HepG2 (cell line): ENCODE measurements around the gene TMEM117. TPM values are rescaled to one million over a fixed set of nuclear protein-coding genes. Genes with fewer than 3 reads are reported as not detected.

Source experiments
- ATAC-seq: fragments of 200-7000 bp; cut with Tn5 transposase; 3 replicates; pipeline ENCODE4 v1.9.1; 2020; ENCODE audit warnings: mild to moderate bottlenecking, moderate library complexity
- BruUV-seq: library from RNA; stranded (reverse); fragments of 400-500 nt; replicated peaks from 2 replicates; lab custom pipeline; 2021; lab: Mats Ljungman, UMichigan
- CTCF ChIA-PET: fragments of 300-600 bp; formaldehyde crosslinking; extraction: SDS; loops from one replicate; lab custom pipeline; 2021; ENCODE audit warnings: low total read pairs, inconsistent platforms, low intra/inter-chr PET ratio; lab: Yijun Ruan, JAX
- POLR2A ChIA-PET: fragments of 350-600 bp; sonication (Branson Sonifier 250); formaldehyde crosslinking; loops from one replicate; lab custom pipeline; 2020; ENCODE audit warnings: antibody characterized with exemption, inconsistent platforms; lab: Yijun Ruan, JAX
- DNase-seq: peaks from one replicate; pipeline ENCODE4 v3.0.0-alpha.2; 2015; ENCODE audit warnings: low spot score
- FAIRE-seq: peaks from 3 replicates; lab custom pipeline; 2011; peaks lifted over from hg19 to GRCh38; lab: Jason Lieb, UNC
- H2AFZ ChIP-seq: one replicate; pipeline ENCODE4 v1.6.1; 2011; ENCODE audit warnings: low read length, inconsistent platforms
- H3K27ac ChIP-seq: fragments of 300-600 bp; 3 replicates; pipeline ENCODE4 v1.8.0; 2011; ENCODE audit warnings: mixed run types, mild to moderate bottlenecking, mixed read lengths, low read length, inconsistent platforms; ENCODE audit not compliant: insufficient read depth; ENCODE audit errors: extremely low read length
- H3K27me3 ChIP-seq, 2 experiments: fragments of 200-600 bp in 1 of 2; 2 replicates in 1 of 2; 3 replicates in 1 of 2; pipeline versions ENCODE4 v1.6.0 to v1.8.0; 2011; ENCODE audit warnings: low read length in 2 of 2, mild to moderate bottlenecking in 2 of 2, moderate library complexity in 2 of 2, inconsistent platforms in 1 of 2; ENCODE audit not compliant: insufficient read depth in 2 of 2, control insufficient read depth in 1 of 2
- H3K36me3 ChIP-seq, 2 experiments: fragments of 200-600 bp in 1 of 2; replicated peaks in 1 of 2; 2 replicates in 1 of 2; 3 replicates in 1 of 2; pipeline versions ENCODE4 v1.5.1 to v1.8.0; 2011; ENCODE audit warnings: low read length in 2 of 2, inconsistent platforms in 1 of 2; ENCODE audit not compliant: insufficient read depth in 2 of 2, control insufficient read depth in 1 of 2
- H3K4me1 ChIP-seq: 2 replicates; pipeline ENCODE4 v1.5.1; 2012; ENCODE audit warnings: low read length, inconsistent platforms; ENCODE audit not compliant: insufficient read depth
- H3K4me2 ChIP-seq: 2 replicates; pipeline ENCODE4 v1.6.0; 2011; ENCODE audit warnings: low read depth, low read length, inconsistent platforms
- H3K4me3 ChIP-seq, 3 experiments: fragments of 200-600 bp in 1 of 3; sonication (generic), shearing (Covaris generic) in 1 of 3; replicated peaks in 1 of 3; 2 replicates each; pipeline ENCODE4 v1.5.1; 2011 to 2016; ENCODE audit warnings: low read length in 3 of 3, inconsistent platforms in 2 of 3, low read depth in 2 of 3, mild to moderate bottlenecking in 2 of 3, control low read depth in 1 of 3, mixed read lengths in 1 of 3; ENCODE audit not compliant: insufficient read depth in 1 of 3
- H3K79me2 ChIP-seq: one replicate; pipeline ENCODE4 v1.6.1; 2011; ENCODE audit warnings: low read length, inconsistent platforms; ENCODE audit not compliant: insufficient read depth
- H3K9ac ChIP-seq: 2 replicates; pipeline ENCODE4 v1.6.0; 2011; ENCODE audit warnings: mild to moderate bottlenecking, low read depth, low read length, inconsistent platforms; ENCODE audit not compliant: insufficient read depth
- H3K9me3 ChIP-seq: 2 replicates; pipeline ENCODE4 v1.5.1; 2012; ENCODE audit warnings: mild to moderate bottlenecking, low read length
- H4K20me1 ChIP-seq: 2 replicates; pipeline ENCODE4 v1.6.0; 2011; ENCODE audit warnings: inconsistent platforms, mild to moderate bottlenecking, low read length, moderate library complexity; ENCODE audit not compliant: insufficient read depth
- GLMP ChIP-seq: sonication (generic); formaldehyde crosslinking; IDR thresholded peaks from 2 replicates; pipeline ENCODE4 v1.9.0; 2021; ENCODE audit warnings: missing genetic modification reagents, mild to moderate bottlenecking, borderline replicate concordance
- HDAC6 ChIP-seq: fragments of 200-600 bp; sonication (generic); IDR thresholded peaks from 2 replicates; pipeline ENCODE4 v1.7.0; 2017; ENCODE audit warnings: mild to moderate bottlenecking, antibody characterized with exemption, low read length, low read depth
- MAF1 ChIP-seq: sonication (generic); formaldehyde crosslinking; IDR thresholded peaks from 2 replicates; pipeline ENCODE4 v1.5.0; 2020; ENCODE audit warnings: missing genetic modification reagents, borderline replicate concordance
- RNF2 ChIP-seq: fragments of 450-650 bp; conservative IDR thresholded peaks from 2 replicates; pipeline ENCODE4 v1.6.1; 2016; ENCODE audit warnings: low read depth
- SIN3A ChIP-seq: IDR thresholded peaks from 2 replicates; pipeline ENCODE4 v1.6.1; 2011; ENCODE audit warnings: low read depth, mild to moderate bottlenecking, control low read depth, low read length, borderline replicate concordance
- SMC3 ChIP-seq: IDR thresholded peaks from 2 replicates; pipeline ENCODE4 v1.6.1; 2011; ENCODE audit warnings: low read length, improper control_type of control experiment
- SRSF9 ChIP-seq: fragments of 200-400 bp; formaldehyde crosslinking; IDR thresholded peaks from 2 replicates; pipeline ENCODE4 v1.6.1; 2018; ENCODE audit warnings: borderline replicate concordance, mild to moderate bottlenecking, low read depth, low read length; ENCODE audit not compliant: insufficient read depth, poor library complexity, severe bottlenecking
- U2AF1 ChIP-seq: fragments of 200-400 bp; formaldehyde crosslinking; optimal IDR thresholded peaks from 2 replicates; pipeline ENCODE3; 2017; ENCODE audit warnings: mild to moderate bottlenecking, low read depth, low read length
- ZNF720 ChIP-seq: sonication (generic); formaldehyde crosslinking; IDR thresholded peaks from 2 replicates; pipeline ENCODE4 v1.4.0; 2020; ENCODE audit warnings: missing genetic modification reagents
- ZNF878 ChIP-seq: sonication (generic); formaldehyde crosslinking; IDR thresholded peaks from 2 replicates; pipeline ENCODE4 v1.8.1; 2023; ENCODE audit warnings: mild to moderate bottlenecking, missing genetic modification reagents, moderate library complexity
- ZSCAN29 ChIP-seq: sonication (generic); formaldehyde crosslinking; conservative IDR thresholded peaks from 2 replicates; pipeline ENCODE4 v1.4.0; 2020; ENCODE audit warnings: mild to moderate bottlenecking, missing genetic modification reagents
- WGBS: methylation state at CpG from one replicate; pipeline ENCODE4 v1.1.6; 2017; ENCODE audit warnings: low lambda C conversion rate; 5-methylcytosine and 5-hydroxymethylcytosine counted together
- in situ Hi-C: cut with HindIII; loops from 2 replicates; pipeline ENCODE4 v1.10.0; 2017; ENCODE audit warnings: low pct_unique_long_range_greater_than_20kb; ENCODE audit not compliant: extremely low pct_ligation_motif_present
- intact Hi-C: fragments of 100-400 bp; cut with micrococcal nuclease; formaldehyde crosslinking; loops from one replicate; pipeline ENCODE4 v1.10.0; 2022; ENCODE audit not compliant: unreplicated experiment
- polyA plus RNA-seq, 8 experiments: library from polyadenylated mRNA; depleted of rRNA in 3 of 8; stranded (reverse) in 7 of 8; unstranded in 1 of 8; fragments of >200 nt; fragmentation: Illumina TruSeq in 4 of 8; extraction: Trizol in 4 of 8; gene quantifications; 2 replicates each; pipeline versions ENCODE4 v1.2.1 to v1.2.3, GENCODE V29; 2011 to 2016; ENCODE audit warnings: low read depth in 4 of 8, missing spikeins in 1 of 8, mixed read lengths in 1 of 8; ENCODE audit not compliant: insufficient read depth in 1 of 8
- total RNA-seq, 5 experiments: library from RNA; depleted of rRNA; stranded (reverse); fragments of >200 nt; fragmentation: Illumina TruSeq; extraction: Trizol; gene quantifications; 2 replicates each; pipeline ENCODE4 v1.2.3, GENCODE V29; 2016; ENCODE audit warnings: low read depth in 1 of 5
- TF ChIP-seq, protein P1 (sequence below): sonication (generic); formaldehyde crosslinking; IDR thresholded peaks from 2 replicates; pipeline ENCODE4 v1.4.0; 2020; ENCODE audit warnings: missing genetic modification reagents

The TMEM117 gene
- total and polyA plus RNA-seq, 2 of the 13 experiments (the other 11 are each of a cell fraction or from before 2014, with no cell fraction given), result 2.8 to 8.5 TPM

- DNase-seq, result no peak
- no peaks in the 10 kb centered on the region for H3K36me3 ChIP-seq
- 19% methylated on average over 1 of the region's 1 CpG for WGBS
- H4K20me1 ChIP-seq, result no peaks in the 10 kb centered on the region
- no peak for TF ChIP-seq RNF2
- no peak for TF ChIP-seq MAF1 (CRISPR knock-in tag)
- TF ChIP-seq ZNF720 (CRISPR knock-in tag), result no peak
- TF ChIP-seq ZSCAN29 (CRISPR knock-in tag), result no peak
- TF ChIP-seq SMC3, result no peak
- no peak for TF ChIP-seq GLMP
- no peak for TF ChIP-seq SIN3A
- no peak for TF ChIP-seq U2AF1
- TF ChIP-seq, protein P1, sequence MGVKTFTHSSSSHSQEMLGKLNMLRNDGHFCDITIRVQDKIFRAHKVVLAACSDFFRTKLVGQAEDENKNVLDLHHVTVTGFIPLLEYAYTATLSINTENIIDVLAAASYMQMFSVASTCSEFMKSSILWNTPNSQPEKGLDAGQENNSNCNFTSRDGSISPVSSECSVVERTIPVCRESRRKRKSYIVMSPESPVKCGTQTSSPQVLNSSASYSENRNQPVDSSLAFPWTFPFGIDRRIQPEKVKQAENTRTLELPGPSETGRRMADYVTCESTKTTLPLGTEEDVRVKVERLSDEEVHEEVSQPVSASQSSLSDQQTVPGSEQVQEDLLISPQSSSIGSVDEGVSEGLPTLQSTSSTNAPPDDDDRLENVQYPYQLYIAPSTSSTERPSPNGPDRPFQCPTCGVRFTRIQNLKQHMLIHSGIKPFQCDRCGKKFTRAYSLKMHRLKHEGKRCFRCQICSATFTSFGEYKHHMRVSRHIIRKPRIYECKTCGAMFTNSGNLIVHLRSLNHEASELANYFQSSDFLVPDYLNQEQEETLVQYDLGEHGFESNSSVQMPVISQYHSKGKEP (CRISPR knock-in tag), result no peak
- no peak for TF ChIP-seq ZNF878 (CRISPR knock-in tag)
- TF ChIP-seq SRSF9, result no peak
- TF ChIP-seq HDAC6, result no peak
- TF ChIP-seq, all 625 proteins: peak for 0
- in situ Hi-C loops, result no loop called here
- H3K27me3 ChIP-seq, result no peaks in the 10 kb centered on the region
- CTCF ChIA-PET, result no interaction called here
- no peak overlapping the region for H3K27ac ChIP-seq
- H3K4me3 ChIP-seq, result no peak overlapping the region
- BruUV-seq, result no TSS peak
- H3K9me3 ChIP-seq, result no peaks in the 10 kb centered on the region
- ATAC-seq (no peak), FAIRE-seq (no peak)
- no peak overlapping the region for H3K4me2 ChIP-seq
- H2AFZ ChIP-seq, result no peak overlapping the region
- intact Hi-C loops, result no loop called here
- peaks cover 5% of the 10 kb centered on the region; the same call in 1 of the 2 replicates for H3K4me1 ChIP-seq
- no peaks in the 10 kb centered on the region for H3K79me2 ChIP-seq
- H3K9ac ChIP-seq, result no peak overlapping the region
- POLR2A ChIA-PET, result no interaction called here
These were observed 531.3 kb downstream of the TMEM117 start for GRCh38 chr12:44367136-44367535.
